GM19043 (cell line): Measurements from ENCODE around the gene TMEM184B.

Source experiments
- ATAC-seq: cut with Tn5 transposase; IDR thresholded peaks from one replicate; pipeline ENCODE4 v1.9.1; 2021; ENCODE audit warnings: low read depth; ENCODE audit not compliant: unreplicated experiment

TMEM184B gene

DNA sequence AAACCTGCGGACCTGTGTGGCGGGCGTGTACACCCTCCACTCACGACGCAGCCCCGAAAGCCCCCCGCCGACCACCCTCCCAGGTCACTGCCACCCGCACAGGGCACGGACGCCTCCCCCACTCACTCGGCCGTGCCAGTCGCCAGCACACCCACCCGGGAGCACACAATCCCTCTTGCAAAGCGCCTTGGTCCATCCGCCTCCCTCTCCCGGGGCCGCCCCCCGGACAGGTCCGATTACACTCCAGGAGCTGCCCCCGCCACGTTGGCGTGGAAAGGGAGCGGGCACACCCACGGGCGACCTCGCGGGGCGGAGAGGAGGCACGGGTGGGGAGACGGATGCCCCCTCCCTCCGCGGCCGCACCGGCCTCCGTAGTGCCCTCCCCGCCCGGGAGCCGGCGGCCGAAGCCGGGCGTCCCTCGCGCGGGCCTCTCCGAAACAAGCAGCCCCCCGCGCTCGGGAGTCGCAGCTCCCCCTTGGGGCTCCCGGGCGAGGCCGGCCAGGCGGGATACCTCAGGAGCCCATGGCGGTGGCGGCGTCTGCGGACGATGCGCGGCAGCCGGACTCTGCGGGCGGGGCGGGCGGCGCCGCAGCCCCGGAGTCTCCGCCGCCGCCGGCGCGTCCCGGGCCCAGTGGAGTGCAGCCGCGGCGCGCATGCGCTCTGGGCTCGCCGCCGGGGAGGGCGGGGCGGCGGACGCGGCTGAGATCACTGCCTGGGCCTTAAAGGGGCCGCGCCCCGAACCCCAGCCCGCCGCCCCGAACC lies at the start of gene TMEM184B:
TMEM184B (minus strand) TSS at position 638 of the 762 bp plus-strand sequence. CDS start 25,049 bp downstream, outside the sequence.
- ATAC-seq: no peak

DNA sequence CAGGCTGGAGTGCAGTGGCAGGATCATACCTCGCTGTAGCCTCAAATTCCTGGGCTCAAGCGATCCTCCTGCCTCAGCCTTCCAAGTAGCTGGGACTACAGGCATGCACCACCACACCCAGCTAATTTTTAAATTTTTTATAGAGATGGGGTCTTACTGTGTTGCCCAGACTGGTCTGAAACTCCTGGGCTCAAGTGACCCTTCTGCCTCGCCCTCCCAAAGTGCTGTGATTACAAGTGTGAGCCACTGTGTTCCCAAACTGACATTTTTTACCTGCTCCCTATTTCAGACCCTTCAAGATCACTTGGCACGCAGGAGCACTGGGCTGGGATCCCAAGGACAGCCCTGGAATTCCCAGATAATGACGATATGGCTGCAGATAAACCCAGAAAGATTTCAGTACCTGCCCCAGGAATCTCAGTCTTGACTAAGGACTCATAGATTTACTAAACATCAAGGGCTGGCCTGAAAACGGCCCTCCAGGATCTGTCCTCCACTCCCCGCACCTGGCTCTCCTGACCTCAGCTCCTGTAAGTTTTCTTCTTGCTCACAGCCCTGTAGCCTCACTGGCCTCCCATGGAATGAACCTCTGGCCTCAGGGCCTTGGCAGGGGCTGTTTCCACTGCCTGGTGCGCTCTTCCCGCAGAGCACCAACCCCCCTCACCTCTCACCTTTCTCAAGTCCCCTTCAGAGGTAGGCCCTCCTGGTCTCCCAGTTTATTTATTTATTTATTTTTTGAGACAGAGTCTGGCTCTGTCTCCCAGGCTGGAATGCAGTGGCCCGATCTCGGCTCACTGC lies 48.0 kb upstream of the TMEM184B start:
- ATAC-seq: no peak

DNA sequence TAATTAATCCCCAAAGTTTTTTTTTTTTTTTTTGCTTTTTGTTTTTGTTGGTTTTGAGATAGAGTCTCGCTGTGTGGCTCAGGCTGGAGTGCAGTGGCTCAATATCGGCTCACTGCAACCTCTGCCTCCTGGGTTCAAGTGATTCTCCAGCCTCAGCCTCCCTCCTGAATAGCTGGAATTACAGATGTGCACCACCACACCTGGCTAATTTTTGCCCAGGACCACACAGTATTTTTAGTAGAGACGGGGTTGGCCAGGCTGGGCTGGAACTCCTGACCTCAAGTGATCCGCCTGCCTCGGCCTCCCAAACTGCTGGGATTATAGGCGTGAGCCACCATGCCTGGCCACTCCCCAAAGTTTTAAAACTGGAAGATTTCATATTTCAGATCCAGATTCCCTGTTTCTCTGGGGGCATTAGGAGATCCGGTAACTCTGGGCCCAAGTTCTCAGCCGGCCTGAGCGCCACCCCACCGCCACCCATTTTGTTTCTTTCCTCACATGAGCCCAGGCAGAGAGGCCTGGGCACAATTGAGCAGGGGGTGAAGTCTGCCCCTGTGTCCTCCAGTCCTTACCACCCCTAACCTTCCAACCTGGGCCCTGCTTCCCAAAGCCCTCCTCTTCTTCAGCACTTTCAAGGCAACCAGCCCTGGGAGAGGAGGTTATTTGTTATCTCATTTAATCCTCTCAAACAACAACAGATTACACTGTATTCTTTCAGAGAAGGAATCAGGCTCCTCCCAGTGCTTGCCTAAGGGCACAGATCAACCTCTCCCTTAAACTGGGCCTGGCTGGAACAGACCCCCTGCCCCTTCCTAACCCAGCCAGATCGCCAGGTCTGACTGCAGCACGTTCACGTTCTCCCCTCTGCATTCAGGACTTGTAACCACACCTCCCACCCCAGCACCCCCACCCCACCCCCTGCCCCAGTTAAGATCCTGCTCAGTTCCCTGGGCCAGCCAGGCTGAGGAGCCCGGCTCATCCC lies 46.3 kb upstream of the TMEM184B start:
- no peak for ATAC-seq

DNA sequence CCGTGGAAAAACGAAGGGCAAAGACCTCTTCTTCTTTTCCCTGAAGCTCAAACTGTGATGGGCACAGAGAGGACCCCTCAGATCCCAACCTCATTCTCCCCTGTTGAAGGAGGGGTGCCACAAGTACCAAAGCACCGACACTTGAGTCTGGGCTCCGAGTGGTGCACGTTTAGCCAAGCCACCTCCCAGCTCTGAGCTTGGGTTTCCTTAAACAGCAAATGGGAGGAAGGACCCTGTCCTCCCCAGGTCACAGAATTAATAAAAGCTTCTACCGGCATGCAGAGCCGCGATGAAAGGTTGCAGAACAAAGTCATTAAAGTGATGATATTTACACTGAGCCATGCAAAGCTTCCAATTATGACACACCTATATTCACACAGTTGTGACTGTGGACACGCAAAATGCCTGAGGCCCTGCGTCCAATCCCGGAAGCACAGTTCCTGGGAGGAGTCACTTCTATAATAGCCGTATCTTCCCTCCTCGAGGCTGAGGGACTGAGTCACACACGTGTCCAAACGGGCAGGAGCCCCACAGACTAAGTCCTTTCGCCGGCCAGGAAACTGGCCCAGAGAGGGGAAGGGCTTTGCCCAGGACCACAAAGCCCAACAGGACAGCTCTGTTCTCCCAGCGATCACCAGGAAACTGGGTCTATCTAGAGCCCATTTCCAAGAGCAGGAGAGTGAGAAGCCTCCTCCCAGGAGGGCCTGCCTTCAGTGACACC lies 45.3 kb upstream of the TMEM184B start:
- ATAC-seq: no peak

DNA sequence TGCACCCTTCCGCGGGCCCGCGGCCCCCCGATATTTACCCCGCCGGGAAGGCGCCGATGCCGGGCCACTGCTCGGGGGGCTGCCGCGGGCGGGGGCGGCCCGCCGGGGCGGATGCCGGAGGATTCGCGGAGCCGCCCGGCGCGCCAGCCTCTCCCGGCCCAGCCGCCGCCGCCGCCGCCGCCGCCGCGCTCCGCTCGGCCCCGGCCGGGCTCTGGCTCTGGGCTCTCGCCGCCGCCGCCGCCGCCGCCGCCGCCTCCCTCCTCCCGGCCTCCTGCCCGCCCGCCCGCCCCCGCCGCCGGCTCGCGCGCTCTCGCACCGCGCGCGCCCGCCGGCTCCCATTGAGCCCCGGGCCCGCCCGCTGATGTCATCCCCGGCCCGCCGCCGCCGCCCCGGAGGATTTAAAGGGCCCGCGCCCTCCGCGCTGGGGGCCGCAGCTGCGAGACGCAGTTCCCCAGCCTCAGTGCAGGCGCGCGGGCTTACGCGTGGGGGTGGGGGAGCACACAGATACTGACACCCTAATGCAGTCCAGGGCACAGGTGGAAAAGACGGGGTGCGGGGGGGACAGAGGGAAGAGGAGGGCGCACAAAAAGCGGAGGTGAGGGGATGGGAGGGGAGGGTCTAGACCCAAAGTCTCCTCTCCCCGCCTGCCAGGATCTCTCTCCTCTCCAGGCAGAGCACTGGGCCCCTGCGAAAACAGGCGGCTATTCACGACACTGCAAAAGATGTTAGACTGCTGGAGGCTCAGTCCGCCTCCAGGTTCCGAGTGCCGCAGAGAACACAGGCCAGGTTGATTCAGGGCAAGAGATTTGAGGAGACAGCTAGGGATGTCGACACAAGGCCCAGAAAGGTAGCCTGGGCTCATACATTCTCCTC lies 44.5 kb upstream of the TMEM184B start, which contains the start of gene CSNK1E:
CSNK1E (minus strand) TSS at position 312 of the 873 bp plus-strand sequence. CDS start 3,276 bp downstream, outside the sequence.
- no peak for ATAC-seq

DNA sequence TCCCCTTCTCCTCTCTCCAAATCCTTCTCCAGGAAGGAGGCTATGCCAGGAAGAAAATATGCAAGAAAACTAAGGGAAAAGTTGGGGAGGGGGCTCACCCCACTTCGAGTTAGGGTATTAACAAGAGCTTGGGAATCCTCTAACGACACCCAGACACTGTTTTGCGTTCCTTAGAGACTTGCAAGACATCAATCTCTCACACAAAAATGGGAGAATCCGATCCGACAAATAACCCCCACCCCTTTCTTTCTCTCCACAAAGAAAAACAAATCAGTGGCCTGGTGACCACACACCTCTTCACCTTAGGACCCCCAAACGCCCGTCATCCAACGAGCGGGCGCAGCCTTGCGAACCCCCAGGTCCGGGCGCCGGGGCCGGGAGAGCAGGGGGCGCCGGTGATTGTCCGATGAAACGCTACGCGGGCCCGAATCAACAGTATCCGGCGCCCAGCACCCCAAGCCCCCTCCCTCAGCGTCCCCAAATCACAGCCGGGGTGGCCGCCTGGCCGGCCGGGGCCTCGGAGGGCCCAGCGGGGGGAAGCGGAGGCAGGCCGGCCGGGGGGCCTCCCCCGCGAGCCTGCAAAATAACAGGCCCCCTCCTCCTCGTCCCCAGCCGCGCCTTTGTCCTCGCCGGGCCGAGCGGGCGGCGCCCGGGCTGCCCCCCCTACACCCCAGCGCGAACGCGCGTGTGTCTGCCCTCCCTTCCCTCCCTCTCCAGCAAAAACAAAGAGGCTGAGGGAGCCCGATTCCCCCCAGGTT lies 43.7 kb upstream of the TMEM184B start:
- no peak for ATAC-seq

DNA sequence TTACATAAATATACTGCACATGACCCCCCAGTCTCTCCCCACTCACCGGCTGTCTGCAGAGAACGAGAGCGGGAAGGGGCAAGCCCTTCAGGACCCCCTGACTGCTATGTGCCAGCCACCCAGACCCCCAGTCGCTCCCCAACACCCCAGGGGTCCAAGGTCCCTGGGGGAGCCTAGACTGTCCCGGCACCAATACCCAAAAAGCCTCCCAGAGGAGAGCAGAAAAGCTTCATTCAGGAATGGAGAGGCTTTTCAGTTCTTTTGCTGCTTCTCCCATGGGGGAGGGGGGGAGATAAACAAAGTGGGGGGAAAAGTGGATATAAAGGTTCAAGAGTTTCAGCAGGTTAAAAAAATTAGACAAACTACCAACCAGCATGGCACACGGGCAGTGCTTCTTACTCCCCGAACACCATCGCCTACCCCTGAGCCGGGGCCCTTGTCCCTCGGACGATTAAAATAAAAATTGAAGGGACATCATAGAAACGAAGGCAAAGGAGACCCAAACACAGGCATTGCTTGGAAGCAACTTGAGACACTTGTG lies 43.1 kb upstream of the TMEM184B start:
- no peak for ATAC-seq

DNA sequence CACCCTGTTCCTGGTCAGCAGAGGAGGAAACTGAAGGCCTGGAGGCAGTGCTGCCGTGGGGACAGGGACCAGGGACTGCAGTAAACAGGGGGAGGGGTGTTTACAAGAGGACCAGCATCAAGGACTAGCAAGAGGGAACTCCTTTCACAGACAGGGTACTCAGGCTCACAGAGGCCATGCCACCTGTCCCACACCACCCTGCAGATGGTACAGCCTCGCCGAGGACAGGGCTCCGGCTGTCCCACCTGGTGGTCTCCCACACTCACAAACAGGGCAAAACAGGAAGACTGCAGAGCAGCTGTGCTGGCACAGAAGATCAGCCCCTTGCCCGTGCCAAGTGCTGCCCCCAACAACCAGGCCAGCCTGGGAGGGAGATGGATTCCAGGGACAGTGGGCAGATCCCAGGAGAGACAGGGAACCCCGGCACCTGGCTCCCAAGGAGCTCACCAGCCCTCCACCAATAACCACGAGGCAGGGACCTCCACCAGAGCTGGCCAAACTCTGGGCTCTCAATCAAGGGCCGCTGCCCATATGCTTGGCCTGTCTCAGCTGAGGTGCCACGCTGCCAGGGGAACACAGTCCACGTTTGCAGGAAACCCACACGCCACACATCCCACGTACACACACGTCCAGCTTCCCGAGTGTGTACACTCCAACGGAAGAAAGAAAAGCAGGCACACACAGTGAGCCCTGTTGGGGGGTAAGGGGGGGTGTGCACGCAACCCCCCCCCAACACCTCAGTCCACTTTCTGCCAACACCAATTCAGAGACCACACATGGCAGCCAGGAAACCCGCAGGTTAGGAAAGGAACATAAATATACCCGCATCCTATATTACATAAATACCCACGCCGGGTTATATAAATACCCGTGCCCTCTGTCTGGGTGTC lies 42.4 kb upstream of the TMEM184B start:
- ATAC-seq: no peak

DNA sequence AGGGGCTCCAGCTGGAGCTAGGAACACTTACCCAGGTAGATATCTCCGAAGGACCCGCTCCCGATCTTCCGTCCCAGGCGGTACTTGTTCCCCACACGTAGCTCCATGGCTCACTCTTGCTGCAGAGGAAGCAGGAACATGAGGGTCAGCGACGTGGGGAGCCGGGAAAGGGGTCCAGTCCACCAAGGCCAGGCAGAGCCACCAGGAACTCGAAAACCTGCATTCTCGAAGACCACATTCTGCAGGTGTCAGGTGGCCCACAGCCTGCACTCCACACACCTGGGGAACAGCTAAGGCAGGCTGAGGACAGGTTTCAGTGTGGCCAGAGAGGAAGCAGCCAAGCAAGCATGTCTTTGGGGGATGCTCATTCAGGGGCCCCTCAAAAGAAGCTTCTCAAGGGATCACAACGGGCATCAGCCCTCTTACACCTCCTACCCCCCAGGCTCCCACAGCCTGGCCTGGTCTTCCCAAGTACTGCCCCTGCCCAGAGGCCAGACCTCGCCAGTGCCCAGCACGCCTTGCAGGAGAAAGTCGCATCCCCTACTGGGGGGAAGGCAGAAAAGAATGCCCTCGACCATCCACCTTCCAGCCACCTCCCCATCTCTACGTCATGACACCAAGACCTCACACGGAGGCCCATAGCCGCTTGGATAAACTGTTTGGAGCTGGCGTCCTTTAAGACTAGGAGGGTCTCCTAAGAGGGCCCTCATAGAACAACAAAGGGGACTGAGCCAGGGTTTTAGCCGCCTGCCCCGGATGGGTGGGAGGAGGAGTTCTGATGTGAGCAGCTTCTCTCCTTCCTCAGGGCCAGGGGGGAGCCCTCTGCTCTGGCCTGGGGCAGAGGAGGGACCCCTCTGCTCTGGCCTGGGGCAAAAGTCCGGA lies 41.5 kb upstream of the TMEM184B start:
- no peak for ATAC-seq

DNA sequence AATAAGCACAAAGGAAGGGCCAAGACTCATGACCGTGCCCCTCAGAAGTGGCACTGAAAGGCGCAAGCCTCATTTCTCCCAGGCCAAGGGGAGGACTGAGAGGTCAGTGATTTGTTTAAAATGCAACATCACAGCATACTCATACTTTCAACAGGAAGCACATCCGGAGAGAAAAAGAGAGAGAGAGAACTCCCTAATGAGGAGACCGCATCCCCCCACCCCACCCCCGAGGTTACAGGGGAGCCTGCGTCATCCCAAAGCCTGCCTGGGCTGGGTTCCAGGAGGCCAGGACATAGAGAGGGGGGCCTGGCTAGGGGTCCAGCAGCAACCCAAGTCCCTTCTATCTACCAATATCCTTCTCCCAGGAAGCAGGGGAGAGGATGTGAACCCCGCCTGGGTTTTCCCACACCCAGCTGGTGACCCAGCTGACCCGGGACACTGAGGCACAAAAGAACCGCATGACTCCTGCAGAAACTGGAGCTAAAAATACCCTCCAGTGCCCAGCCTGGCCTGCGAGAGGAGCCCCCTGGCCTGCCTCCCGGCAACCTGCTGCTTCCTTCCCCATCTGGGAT lies 40.7 kb upstream of the TMEM184B start:
- ATAC-seq: no peak

DNA sequence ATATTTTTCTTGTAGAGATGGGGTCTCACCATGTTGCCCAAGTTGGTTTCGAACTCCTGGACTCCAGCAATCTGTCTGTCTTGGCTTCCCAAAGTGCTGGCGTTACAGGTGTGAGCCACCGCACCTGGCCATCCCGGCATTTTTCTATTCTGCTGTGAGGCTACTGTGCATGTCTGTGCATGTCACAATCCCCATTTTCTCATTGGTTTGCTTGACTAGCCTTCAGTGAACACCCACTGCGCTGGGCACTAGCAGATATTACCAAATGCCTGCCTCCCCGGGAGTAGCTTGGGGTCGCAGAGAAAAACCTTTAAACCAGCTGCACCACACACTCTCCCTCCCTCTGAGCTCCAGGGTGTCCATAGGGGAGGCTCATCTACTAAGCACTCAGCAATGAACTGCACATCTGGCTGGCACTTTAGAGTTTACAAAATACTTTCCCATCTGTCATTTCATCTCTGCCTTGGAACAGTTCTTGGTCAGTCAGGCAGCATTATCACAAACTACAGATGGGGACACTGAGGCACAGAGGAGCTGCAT lies 39.5 kb upstream of the TMEM184B start:
- no peak for ATAC-seq

DNA sequence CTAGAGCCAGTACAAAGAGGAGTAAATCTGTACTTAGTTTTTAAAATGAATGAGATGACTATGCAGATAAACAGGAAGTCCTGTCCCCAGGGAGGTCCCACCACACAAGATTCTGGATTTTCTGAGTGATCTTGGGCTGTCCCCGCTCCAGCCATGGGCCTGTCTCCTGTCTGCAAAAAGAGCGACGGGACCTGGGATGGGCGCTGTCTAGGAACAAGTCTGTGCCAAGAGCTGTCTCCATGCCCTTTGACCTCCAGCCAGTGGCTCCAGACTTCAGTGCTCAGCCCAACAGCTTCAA lies 38.5 kb upstream of the TMEM184B start:
- no peak for ATAC-seq

DNA sequence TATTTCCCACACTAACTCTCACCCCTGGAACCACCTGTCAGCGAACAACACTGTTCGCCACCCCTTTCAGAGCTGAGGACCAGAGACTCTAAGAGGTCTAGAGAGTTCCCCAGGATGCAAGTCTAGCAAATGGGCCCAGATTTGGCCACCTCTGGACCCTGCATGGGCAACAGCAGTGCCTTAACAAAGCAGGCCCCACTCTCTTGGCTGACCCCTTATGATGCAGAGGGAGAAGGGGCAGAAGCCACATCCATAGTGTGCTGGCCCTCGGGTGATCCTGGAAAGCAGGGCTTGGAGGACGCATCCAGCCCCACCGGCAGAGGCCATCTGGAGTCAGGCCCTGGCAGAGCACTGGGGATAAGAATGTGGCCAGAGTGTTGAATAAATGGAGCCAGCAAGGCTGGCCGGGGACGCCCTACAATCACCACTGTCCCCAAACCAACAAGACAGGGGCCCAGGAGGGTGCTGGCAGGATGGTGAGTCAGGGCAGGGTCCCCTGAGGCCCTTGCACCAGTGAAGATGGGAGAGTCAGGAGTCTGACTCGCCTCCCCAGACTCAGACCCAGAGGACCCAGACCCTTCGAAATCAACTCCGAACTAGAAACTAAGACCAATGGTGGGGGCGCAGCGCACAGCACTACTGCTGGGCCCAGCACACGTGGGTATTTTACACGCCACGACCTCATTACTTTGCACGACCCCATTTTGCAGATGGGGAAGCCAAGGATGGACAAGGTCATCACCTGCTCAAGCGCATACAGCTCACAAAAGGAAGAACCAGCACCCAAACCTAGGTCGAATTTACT lies 37.9 kb upstream of the TMEM184B start:
- no peak for ATAC-seq

DNA sequence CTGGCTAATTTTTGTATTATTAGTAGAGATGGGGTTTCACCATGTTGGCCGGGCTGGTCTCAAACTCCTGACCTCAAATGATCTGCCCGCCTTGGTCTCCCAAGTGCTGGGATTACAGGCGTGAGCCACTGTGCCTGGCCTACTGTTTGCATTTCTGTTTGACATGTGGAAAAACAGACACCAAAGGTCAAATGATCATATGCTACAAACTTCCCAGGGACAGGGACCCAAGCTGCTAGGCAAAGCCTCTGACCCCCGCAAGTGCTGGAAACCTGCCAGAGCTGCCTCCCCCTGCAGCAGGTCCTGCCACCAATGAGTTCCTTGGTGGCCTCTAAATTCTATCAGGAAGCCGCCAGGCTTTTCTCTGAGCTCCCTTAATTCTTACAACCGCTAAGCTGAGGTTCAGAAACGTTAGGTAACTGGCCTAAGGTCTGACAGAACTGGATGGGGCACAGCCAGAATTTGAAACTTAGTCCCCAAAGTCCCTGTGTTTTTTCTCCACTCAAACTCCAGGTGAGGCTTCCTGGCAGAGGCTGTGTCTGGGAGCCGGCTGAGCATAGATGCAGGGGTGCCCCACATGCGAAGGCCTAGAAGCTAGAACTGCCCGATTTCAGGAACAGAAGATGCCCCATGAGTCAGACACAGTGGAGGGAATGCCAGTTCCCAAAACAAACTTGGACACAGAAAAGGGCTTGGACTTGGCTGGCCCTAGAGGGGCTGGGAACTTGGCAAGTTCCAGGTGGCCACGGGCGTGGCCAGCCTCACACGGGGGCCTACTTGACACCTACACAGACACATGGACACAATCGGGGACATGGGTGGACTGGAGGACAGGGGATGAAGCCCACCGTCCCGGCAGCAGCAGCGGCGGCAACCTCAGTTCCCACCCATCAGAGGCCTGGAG lies 37.1 kb upstream of the TMEM184B start:
- ATAC-seq: no peak
